Measurements from ENCODE around the gene SAMD11.
A peak's percentile ranks its signal among the peaks of the same experiment; 100 is the strongest.
"Not testable (repeated sequence)": the region's sequence is repeated elsewhere in the genome, so short reads cannot be mapped to it uniquely, and the experiment has no call there.

SAMD11 gene

GRCh38 chr1:966135-966703 is 42.5 kb downstream of the SAMD11 start, which contains the start of gene PLEKHN1:
Gene PLEKHN1, plus strand, starts transcription at chr1:966482. Its CDS starts 50 bp downstream, at chr1:966532.
- no peak for DNase-seq

GRCh38 chr1:966704-967300 is 43.1 kb downstream of the SAMD11 start:
- no peak for DNase-seq

GRCh38 chr1:967466-968343 is 44.0 kb downstream of the SAMD11 start:
- DNase-seq: no peak

- DNase-seq: no peak
These were observed 45.6 kb downstream of the SAMD11 start for GRCh38 chr1:969260-969855.

DNA sequence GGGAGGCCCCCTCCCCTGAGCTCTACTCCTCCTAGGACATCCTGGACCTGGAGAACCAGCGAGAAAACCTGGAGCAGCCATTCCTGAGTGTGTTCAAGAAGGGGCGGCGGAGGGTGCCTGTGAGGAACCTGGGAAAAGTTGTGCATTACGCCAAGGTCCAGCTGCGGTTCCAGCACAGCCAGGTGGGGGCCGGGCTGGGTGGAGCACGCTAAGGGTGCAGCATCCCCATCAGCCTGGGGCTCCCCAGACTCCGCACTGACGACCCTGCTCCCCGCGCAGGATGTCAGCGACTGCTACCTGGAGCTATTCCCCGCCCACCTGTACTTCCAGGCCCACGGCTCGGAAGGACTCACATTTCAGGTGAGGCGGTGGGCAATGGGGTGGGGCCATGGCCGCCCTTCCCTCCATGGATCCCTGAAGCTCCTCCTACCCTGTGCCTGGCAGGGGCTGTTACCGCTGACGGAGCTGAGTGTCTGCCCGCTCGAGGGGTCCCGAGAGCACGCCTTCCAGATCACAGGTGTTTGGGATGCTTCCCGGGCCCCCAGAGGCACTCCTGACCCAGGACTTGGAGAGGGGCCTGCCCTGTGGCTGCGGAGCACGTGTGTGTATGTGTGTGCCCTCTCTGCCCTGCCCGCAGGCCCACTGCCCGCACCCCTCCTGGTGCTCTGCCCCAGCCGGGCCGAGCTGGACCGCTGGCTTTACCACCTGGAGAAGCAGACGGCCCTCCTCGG is 46.7 kb downstream of the SAMD11 start:
- no peak for DNase-seq

GRCh38 chr1:970973-971730 is 47.4 kb downstream of the SAMD11 start:
- DNase-seq: no peak

GRCh38 chr1:971751-972506 is 48.2 kb downstream of the SAMD11 start:
- DNase-seq: no peak

DNA sequence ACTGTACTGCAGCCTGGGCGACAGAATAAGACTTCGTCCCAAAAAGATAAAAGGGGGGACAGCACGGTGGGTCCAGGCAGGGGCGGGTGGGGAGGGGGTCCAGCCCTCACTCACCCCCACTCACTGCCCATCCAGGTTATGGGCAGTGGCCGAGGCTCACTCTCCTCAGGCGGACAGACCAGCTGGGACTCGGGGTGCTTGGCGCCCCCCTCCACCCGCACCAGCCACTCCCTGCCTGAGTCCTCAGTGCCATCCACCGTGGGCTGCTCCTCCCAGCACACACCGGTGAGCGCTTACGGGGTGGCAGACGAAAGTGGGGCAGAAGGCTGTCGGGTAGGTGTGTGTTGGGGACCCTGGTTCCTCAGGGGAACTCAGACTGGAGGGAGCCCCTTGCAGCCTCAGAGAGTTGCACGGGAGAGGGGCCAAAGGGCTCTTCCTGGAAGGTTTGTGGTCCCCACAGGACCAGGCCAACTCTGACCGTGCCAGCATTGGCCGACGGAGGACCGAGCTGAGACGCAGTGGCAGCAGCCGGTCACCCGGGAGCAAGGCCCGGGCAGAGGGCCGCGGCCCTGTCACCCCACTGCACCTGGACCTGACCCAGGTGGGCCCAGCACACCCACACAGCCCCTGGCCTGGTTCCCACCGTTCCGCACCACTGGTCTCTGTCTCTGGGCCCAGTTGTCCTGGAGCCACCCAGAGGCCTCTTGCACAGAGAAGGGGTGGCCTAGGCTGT is 49.2 kb downstream of the SAMD11 start:
- no peak for DNase-seq

DNA sequence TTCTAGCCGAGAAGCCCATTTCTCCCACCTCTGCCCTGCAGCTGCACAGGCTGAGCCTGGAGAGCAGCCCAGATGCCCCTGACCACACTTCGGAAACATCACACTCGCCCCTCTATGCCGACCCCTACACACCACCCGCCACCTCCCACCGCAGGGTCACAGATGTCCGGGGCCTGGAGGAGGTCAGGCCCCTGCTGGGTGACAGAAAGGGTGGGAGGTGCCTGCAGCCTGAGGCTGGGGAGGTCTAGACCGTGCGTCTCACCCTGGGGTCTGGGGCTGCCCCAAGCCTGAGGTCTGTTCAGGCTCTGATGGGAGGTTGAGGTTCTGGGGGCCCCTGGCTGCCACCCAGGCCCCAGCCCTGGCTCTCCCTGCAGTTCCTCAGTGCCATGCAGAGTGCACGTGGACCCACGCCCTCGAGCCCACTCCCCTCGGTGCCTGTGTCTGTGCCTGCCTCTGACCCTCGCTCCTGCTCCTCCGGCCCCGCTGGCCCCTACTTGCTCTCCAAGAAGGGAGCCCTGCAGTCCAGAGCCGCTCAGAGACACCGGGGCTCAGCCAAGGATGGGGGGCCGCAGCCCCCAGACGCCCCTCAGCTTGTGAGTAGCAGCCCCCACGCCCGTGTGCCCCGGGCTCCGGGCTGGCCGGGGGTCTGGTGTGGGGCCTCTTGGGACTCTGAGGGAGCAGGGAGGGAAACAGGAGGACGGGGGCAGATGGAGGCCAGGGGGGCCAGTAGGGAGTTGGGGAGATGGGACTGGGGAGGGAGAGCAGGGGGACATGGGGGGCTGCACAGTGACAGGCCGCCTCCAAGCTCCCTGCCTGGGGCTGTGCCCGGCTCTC is 50.0 kb downstream of the SAMD11 start:
- DNase-seq: no peak

DNA sequence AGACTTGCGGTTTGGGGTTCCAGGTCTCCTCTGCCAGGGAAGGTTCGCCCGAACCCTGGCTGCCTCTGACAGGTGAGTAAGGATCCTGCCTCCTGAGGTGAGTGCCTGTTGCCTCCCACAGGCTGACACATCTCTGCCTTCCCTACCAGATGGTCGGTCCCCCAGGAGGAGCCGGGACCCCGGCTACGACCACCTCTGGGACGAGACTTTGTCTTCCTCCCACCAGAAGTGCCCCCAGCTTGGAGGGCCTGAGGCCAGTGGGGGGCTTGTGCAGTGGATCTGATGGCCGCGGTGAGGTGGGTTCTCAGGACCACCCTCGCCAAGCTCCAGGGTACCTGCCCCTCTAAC is 50.5 kb downstream of the SAMD11 start:
- DNase-seq: no peak

GRCh38 chr1:974687-975328 is 51.1 kb downstream of the SAMD11 start:
- no peak for DNase-seq

- DNase-seq: no peak
These were observed 51.6 kb downstream of the SAMD11 start for GRCh38 chr1:975365-975764.

- DNase-seq: peak; percentile 65
These were observed 52.4 kb downstream of the SAMD11 start for GRCh38 chr1:975896-976683.

GRCh38 chr1:976791-977190 is 53.1 kb downstream of the SAMD11 start:
- DNase-seq: not testable (repeated sequence)

DNA sequence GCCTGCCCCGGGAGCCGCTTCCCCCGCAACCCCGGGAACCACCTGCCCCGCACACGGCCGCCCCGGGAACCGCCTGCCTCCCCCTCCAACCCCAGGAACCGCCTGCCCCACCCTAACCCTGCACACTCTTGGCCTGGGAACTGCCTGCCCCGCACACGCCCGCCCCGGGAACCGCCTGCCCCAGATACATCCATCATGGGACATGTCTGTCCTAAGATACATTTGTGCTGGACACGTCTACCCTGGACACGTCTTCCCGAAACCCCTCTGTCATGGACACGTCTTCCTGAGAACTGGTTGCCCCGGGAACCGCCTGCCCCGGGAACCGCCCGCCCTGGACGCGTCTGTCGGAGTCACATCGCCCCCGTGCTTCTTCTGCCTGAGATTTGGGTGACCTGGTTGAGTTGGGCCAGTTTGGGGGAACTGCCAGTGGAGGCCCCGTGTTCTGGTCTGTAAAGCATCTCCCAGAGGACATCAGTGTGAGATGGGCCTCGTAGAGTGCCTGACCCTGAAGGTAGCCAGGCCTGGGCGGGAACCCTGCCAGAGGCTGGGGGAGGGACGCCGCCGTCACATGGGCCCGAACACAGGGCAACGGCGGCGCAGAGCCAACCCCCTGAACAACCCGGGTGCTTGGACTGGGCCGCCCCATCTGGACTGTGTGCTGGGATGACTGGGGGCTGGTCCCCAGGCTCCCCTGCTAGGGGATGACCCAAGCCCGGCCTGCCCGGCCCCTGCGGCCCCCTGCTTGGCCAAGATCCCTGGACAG is 54.5 kb downstream of the SAMD11 start:
- DNase-seq: no peak

DNA sequence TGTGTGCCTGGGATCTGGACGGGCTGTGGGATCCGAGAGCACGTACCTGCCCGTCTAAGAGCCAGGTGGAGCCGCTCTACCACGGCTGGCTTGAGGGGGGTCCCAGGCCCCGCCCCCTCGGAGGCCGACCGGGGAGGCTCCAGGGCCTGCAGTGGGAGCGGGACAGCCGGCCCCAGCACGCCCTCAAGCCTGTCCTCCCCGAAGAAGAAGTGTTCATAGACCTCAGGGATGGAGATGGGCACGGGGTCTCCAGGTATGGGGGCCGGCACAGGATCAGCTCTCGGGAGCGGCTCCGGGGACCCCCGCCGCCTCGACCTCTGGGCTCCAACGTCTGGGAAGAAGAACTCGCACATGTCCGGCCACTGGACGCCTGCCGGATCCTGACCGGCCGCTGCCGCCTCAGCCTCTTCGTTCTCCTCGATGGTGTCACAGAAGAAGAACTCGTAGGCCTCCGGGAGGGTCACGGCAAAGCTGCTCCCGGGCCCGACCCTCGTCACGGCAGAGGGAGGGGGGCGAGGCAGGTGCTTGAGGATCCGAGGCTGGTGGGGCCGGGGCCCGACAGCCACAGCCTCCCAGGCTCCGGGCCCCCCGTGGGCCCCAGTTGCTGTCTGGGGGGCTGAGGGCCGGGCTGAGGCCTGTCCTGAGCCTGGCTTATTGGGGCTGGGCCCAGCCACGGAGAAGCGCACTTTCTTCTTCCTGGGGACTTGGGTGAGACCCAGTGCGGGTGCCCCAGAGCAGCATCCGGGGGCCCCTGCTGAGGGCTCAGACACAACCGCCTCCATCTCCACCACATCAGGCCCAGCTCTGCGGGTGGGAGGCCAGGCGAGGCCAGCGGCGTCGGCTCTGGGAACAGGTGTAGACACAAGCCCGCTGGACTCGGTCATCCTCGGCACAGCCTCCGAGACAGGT is 55.4 kb downstream of the SAMD11 start:
- no peak for DNase-seq

GRCh38 chr1:979744-980072 is 56.0 kb downstream of the SAMD11 start:
- no peak for DNase-seq

Measured in COR-L47 (cell line).